HCT116 (cell line): ENCODE measurements around the gene RNH1. TPM values are rescaled to one million over a fixed set of nuclear protein-coding genes. Genes with fewer than 3 reads are reported as not detected.

Source experiments
- ATAC-seq: fragments of 200-7000 bp; cut with Tn5 transposase; 2 replicates; pipeline ENCODE4 v1.9.1; 2020; ENCODE audit warnings: mild to moderate bottlenecking, moderate library complexity
- BruUV-seq: library from RNA; stranded (reverse); fragments of 400-500 nt; replicated peaks from 2 replicates; lab custom pipeline; 2021; lab: Mats Ljungman, UMichigan
- CTCF ChIA-PET: fragments of 300-600 bp; sonication (Branson Sonifier 250); formaldehyde crosslinking; loops from one replicate; lab custom pipeline; 2021; ENCODE audit warnings: antibody characterized with exemption; lab: Charles Lee
- POLR2A ChIA-PET: fragments of 300-600, 350-600 bp; sonication (Branson Sonifier 250); formaldehyde crosslinking; loops from one replicate; lab custom pipeline; 2021; ENCODE audit warnings: antibody characterized with exemption; lab: Charles Lee
- RAD21 ChIA-PET, 2 experiments: fragments of 300-600 bp; sonication (Branson Sonifier 250); formaldehyde crosslinking; loops; one replicate each; lab custom pipeline; 2023; ENCODE audit warnings: low total read pairs in 2 of 2; ENCODE audit not compliant: uncharacterized antibody in 2 of 2, unreplicated experiment in 2 of 2, low non-redundant PET in 1 of 2; lab: Charles Lee
- DNase-seq: peaks from one replicate; pipeline ENCODE4 v3.0.0-alpha.2; 2010; ENCODE audit warnings: low read depth, low spot score
- H2AFZ ChIP-seq: fragments of 200-600 bp; shearing (Covaris generic), sonication (generic); 2 replicates; pipeline ENCODE4 v1.6.1; 2017; ENCODE audit warnings: low read depth, mixed run types, mixed read lengths, antibody characterized with exemption, low read length; ENCODE audit not compliant: poor library complexity, severe bottlenecking
- H3K27ac ChIP-seq: 2 replicates; pipeline ENCODE4 v1.5.1; 2012; ENCODE audit warnings: low read depth, low read length
- H3K27me3 ChIP-seq: fragments of 200-600 bp; sonication (generic); 2 replicates; pipeline ENCODE4 v1.6.1; 2016; ENCODE audit warnings: mixed run types, low read length, mixed read lengths; ENCODE audit not compliant: insufficient read depth
- H3K36me3 ChIP-seq, 2 experiments: fragments of 200-500 bp in 1 of 2; fragments of 200-600 bp in 1 of 2; sonication (Bioruptor generic) in 1 of 2; sonication (generic) in 1 of 2; 2 replicates each; pipeline versions ENCODE4 v1.5.1 to v1.6.1; 2014 to 2016; ENCODE audit warnings: low read length in 2 of 2, inconsistent platforms in 1 of 2, mixed read lengths in 1 of 2, mixed run types in 1 of 2; ENCODE audit not compliant: insufficient read depth in 2 of 2, control insufficient read depth in 1 of 2
- H3K4me1 ChIP-seq, 2 experiments: fragments of 200-600 bp in 1 of 2; sonication (generic) in 1 of 2; 2 replicates each; pipeline versions ENCODE4 v1.5.1 to v1.6.1; 2012 to 2017; ENCODE audit warnings: low read length in 2 of 2, inconsistent platforms in 1 of 2, mild to moderate bottlenecking in 1 of 2, mixed read lengths in 1 of 2, mixed run types in 1 of 2, moderate library complexity in 1 of 2; ENCODE audit not compliant: insufficient read depth in 2 of 2, control insufficient read depth in 1 of 2
- H3K4me2 ChIP-seq: fragments of 200-600 bp; sonication (generic); 2 replicates; pipeline ENCODE4 v1.6.1; 2017; ENCODE audit warnings: mixed run types, low read length, mixed read lengths
- H3K4me3 ChIP-seq, 2 experiments: fragments of 200-600 bp in 1 of 2; sonication (generic) in 1 of 2; replicated peaks in 1 of 2; 2 replicates each; pipeline ENCODE4 v1.5.1; 2011 to 2016; ENCODE audit warnings: low read length in 2 of 2, control low read depth in 1 of 2, low read depth in 1 of 2, mild to moderate bottlenecking in 1 of 2, mixed read lengths in 1 of 2, mixed run types in 1 of 2
- H3K79me2 ChIP-seq: fragments of 200-600 bp; sonication (generic); 2 replicates; pipeline ENCODE4 v1.6.1; 2017; ENCODE audit warnings: mild to moderate bottlenecking, mixed run types, low read length, moderate library complexity, mixed read lengths; ENCODE audit not compliant: insufficient read depth
- H3K9ac ChIP-seq: fragments of 200-600 bp; sonication (generic); 2 replicates; pipeline ENCODE4 v1.6.1; 2016; ENCODE audit warnings: low read length, mixed read lengths
- H3K9me2 ChIP-seq: fragments of 200-600 bp; sonication (generic), shearing (Covaris generic); 2 replicates; pipeline ENCODE4 v1.6.1; 2017; ENCODE audit warnings: mixed run types, mild to moderate bottlenecking, moderate library complexity; ENCODE audit not compliant: insufficient read depth
- H3K9me3 ChIP-seq, 2 experiments: fragments of 200-500 bp in 1 of 2; fragments of 200-600 bp in 1 of 2; sonication (Bioruptor generic) in 1 of 2; sonication (generic) in 1 of 2; 2 replicates each; pipeline ENCODE4 v1.6.1; 2014 to 2017; ENCODE audit warnings: low read length in 2 of 2, mixed read lengths in 2 of 2, inconsistent platforms in 1 of 2, low read depth in 1 of 2, mild to moderate bottlenecking in 1 of 2, mixed run types in 1 of 2, moderate library complexity in 1 of 2; ENCODE audit not compliant: control insufficient read depth in 1 of 2, insufficient read depth in 1 of 2
- H4K20me1 ChIP-seq: fragments of 200-600 bp; sonication (generic), shearing (Covaris generic); 2 replicates; pipeline ENCODE4 v1.6.1; 2017; ENCODE audit warnings: mixed run types, mild to moderate bottlenecking, moderate library complexity; ENCODE audit not compliant: insufficient read depth
- EZH2 ChIP-seq: fragments of 200-600 bp; sonication (generic); IDR thresholded peaks from 2 replicates; pipeline ENCODE4 v1.6.1; 2017; ENCODE audit warnings: antibody characterized with exemption, mixed run types
- EZH2phosphoT487 ChIP-seq: fragments of 200-600 bp; IDR thresholded peaks from 2 replicates; pipeline ENCODE4 v1.6.1; 2018; ENCODE audit warnings: antibody characterized with exemption, borderline replicate concordance
- FOSL1 ChIP-seq: IDR thresholded peaks from 2 replicates; pipeline ENCODE4 v1.6.1; 2012; ENCODE audit warnings: low read depth
- JUND ChIP-seq: IDR thresholded peaks from 2 replicates; pipeline ENCODE4 v1.6.1; 2012
- RAD21 ChIP-seq: IDR thresholded peaks from 2 replicates; pipeline ENCODE4 v1.6.1; 2012; ENCODE audit warnings: low read depth, mild to moderate bottlenecking
- SP1 ChIP-seq: IDR thresholded peaks from 2 replicates; pipeline ENCODE4 v1.6.1; 2012; ENCODE audit warnings: low read depth
- SRF ChIP-seq: IDR thresholded peaks from 2 replicates; pipeline ENCODE4 v1.6.1; 2012; ENCODE audit warnings: low read depth
- TCF7L2 ChIP-seq: IDR thresholded peaks from 2 replicates; pipeline ENCODE4 v1.7.0; 2011; ENCODE audit warnings: borderline replicate concordance, inconsistent platforms; ENCODE audit not compliant: insufficient read depth, insufficient read length; ENCODE audit errors: extremely low read depth
- ZBTB33 ChIP-seq: IDR thresholded peaks from 2 replicates; pipeline ENCODE4 v1.6.1; 2011; ENCODE audit warnings: mild to moderate bottlenecking, low read length, moderate library complexity; ENCODE audit not compliant: insufficient replicate concordance; ENCODE audit errors: extremely low read depth
- intact Hi-C: fragments of 100-400 bp; cut with micrococcal nuclease; formaldehyde crosslinking; loops from 2 replicates; pipeline ENCODE4 v1.10.0; 2022
- total RNA-seq: library from RNA; stranded (reverse); gene quantifications from one replicate; pipeline ENCODE4 v1.2.1, GENCODE V29; 2021; ENCODE audit not compliant: unreplicated experiment
- TF ChIP-seq, protein P1 (sequence below): IDR thresholded peaks from 2 replicates; pipeline ENCODE4 v1.6.1; 2012; ENCODE audit warnings: low read depth
- TF ChIP-seq, protein P2 (sequence below): IDR thresholded peaks from 2 replicates; pipeline ENCODE4 v1.6.1; 2012

The RNH1 gene
- total RNA-seq, 1 experiment from 2014 or later = 120 TPM

GRCh38 chr11:555227-555779 is 48.3 kb upstream of the RNH1 start:
- no TSS peak for BruUV-seq
- peak; percentile 2; the same call in 1 of the 2 replicates for ATAC-seq

More at GRCh38 chr11:555227-555779, 48.3 kb upstream of the RNH1 start:
- H4K20me1 ChIP-seq = no peaks in the 10 kb centered on the region
- no peaks in the 10 kb centered on the region for H3K9me3 ChIP-seq
- no peak for TF ChIP-seq RAD21
- TF ChIP-seq JUND = no peak
- TF ChIP-seq ZBTB33 = no peak
- no peak for TF ChIP-seq TCF7L2
- TF ChIP-seq SP1 = no peak
- no peak for TF ChIP-seq SRF
- no peak for TF ChIP-seq EZH2
- TF ChIP-seq, protein P1, sequence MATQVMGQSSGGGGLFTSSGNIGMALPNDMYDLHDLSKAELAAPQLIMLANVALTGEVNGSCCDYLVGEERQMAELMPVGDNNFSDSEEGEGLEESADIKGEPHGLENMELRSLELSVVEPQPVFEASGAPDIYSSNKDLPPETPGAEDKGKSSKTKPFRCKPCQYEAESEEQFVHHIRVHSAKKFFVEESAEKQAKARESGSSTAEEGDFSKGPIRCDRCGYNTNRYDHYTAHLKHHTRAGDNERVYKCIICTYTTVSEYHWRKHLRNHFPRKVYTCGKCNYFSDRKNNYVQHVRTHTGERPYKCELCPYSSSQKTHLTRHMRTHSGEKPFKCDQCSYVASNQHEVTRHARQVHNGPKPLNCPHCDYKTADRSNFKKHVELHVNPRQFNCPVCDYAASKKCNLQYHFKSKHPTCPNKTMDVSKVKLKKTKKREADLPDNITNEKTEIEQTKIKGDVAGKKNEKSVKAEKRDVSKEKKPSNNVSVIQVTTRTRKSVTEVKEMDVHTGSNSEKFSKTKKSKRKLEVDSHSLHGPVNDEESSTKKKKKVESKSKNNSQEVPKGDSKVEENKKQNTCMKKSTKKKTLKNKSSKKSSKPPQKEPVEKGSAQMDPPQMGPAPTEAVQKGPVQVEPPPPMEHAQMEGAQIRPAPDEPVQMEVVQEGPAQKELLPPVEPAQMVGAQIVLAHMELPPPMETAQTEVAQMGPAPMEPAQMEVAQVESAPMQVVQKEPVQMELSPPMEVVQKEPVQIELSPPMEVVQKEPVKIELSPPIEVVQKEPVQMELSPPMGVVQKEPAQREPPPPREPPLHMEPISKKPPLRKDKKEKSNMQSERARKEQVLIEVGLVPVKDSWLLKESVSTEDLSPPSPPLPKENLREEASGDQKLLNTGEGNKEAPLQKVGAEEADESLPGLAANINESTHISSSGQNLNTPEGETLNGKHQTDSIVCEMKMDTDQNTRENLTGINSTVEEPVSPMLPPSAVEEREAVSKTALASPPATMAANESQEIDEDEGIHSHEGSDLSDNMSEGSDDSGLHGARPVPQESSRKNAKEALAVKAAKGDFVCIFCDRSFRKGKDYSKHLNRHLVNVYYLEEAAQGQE = no peak
- no peak for TF ChIP-seq FOSL1
- TF ChIP-seq, protein P2, sequence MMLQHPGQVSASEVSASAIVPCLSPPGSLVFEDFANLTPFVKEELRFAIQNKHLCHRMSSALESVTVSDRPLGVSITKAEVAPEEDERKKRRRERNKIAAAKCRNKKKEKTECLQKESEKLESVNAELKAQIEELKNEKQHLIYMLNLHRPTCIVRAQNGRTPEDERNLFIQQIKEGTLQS = no peak
- no peak for TF ChIP-seq EZH2phosphoT487
- CTCF ChIA-PET = interaction anchor here (0.8 to 1.1 kb wide), 4 partner anchors 21 to 228 kb away, joined by 3 to 5 read pairs (median 4); no protein-coding TSS in a partner anchor
- H3K36me3 ChIP-seq = no peaks in the 10 kb centered on the region
- RAD21 ChIA-PET = interaction anchor here in 1 of 2 experiments (1.0 kb wide), 1 partner anchor 167 kb away, joined by 3 read pairs; no protein-coding TSS in a partner anchor
- H3K79me2 ChIP-seq = no peaks in the 10 kb centered on the region
- POLR2A ChIA-PET = interaction anchor here (0.6 to 0.9 kb wide), 3 partner anchors 21 to 148 kb away, joined by 3 to 4 read pairs (median 3); partner anchors contain the start of gene PHRF1
- 0 out of 2 replicates have a peak overlapping the region, but pooled peaks have one; percentile 30 for H3K4me2 ChIP-seq
- intact Hi-C loops = loop anchor here (2.0 kb wide), 1 partner anchor 173 kb away; no protein-coding TSS in a partner anchor
- H3K4me1 ChIP-seq = peaks cover 21 to 29% of the 10 kb centered on the region in 2 experiments
- H3K9me2 ChIP-seq = no peaks in the 10 kb centered on the region
- H3K27ac ChIP-seq = peak overlapping the region; percentile 42; the same call in 1 of the 2 replicates
- H3K27me3 ChIP-seq = no peaks in the 10 kb centered on the region
- DNase-seq = no peak
- H3K4me3 ChIP-seq = no peak overlapping the region
- H3K9ac ChIP-seq = no peak overlapping the region
- no peak overlapping the region for H2AFZ ChIP-seq
